Suprapubic skin (tissue), 4 donors: ENCODE data around the gene LRRTM3. TPM values are rescaled to one million over a fixed set of nuclear protein-coding genes. Genes with fewer than 3 reads are reported as not detected.

Source experiments
- DNase-seq, 2 donors: peaks; one replicate each; pipeline ENCODE4 v3.0.0-alpha.2; 2019; ENCODE audit warnings: low spot score in 2 of 2
- H3K27ac ChIP-seq: fragments of 200-600 bp; sonication (generic); one replicate; pipeline ENCODE4 v1.5.1; 2019
- H3K27me3 ChIP-seq: fragments of 200-600 bp; sonication (generic); one replicate; pipeline ENCODE4 v1.5.1; 2019
- H3K36me3 ChIP-seq: fragments of 200-600 bp; sonication (generic); one replicate; pipeline ENCODE4 v1.5.1; 2019
- H3K4me1 ChIP-seq: fragments of 200-600 bp; sonication (generic); one replicate; pipeline ENCODE4 v1.5.1; 2019
- H3K4me3 ChIP-seq: fragments of 200-600 bp; sonication (generic); one replicate; pipeline ENCODE4 v1.5.1; 2019; ENCODE audit warnings: mild to moderate bottlenecking
- H3K9me3 ChIP-seq: fragments of 200-600 bp; sonication (generic); one replicate; pipeline ENCODE4 v1.5.1; 2019
- CTCF ChIP-seq, 2 donors: fragments of 200-600 bp in 1 of 2; fragments of 450-650 bp in 1 of 2; sonication (generic) in 1 of 2; IDR thresholded peaks; one replicate each; pipeline ENCODE4 v1.5.1; 2016 to 2019; ENCODE audit warnings: antibody characterized with exemption in 2 of 2, mild to moderate bottlenecking in 1 of 2, moderate library complexity in 1 of 2
- EP300 ChIP-seq: sonication (generic); formaldehyde crosslinking; IDR thresholded peaks from one replicate; pipeline ENCODE4 v1.6.1; 2017; ENCODE audit warnings: antibody characterized with exemption
- POLR2A ChIP-seq, 2 donors: fragments of 450-650 bp; IDR thresholded peaks; one replicate each; pipeline ENCODE4 v1.6.1; 2017; ENCODE audit warnings: antibody characterized with exemption in 2 of 2, mild to moderate bottlenecking in 2 of 2, moderate library complexity in 2 of 2
- POLR2AphosphoS5 ChIP-seq, 3 donors: sonication (generic); formaldehyde crosslinking; IDR thresholded peaks; one replicate each; pipeline ENCODE4 v1.6.1; 2017; ENCODE audit warnings: antibody characterized with exemption in 3 of 3
- WGBS: methylation state at CpG from one replicate; pipeline ENCODE4 v1.1.5; 2018; 5-methylcytosine and 5-hydroxymethylcytosine counted together
- total RNA-seq, 4 donors: library from RNA; depleted of rRNA; stranded (reverse); fragments of >200 nt; gene quantifications; one replicate each; pipeline ENCODE4 v1.1.0, GENCODE V29; 2016

Gene LRRTM3
- total RNA-seq, 4 donors from 2014 or later: not detected

GRCh38 chr10:66916030-66916429 lies 9.8 kb upstream of the LRRTM3 start:
- TF ChIP-seq POLR2A (IDR thresholded peaks at IDR 0.05): no peak
- TF ChIP-seq POLR2AphosphoS5 (IDR thresholded peaks at IDR 0.05): no peak
- no peak for TF ChIP-seq CTCF (IDR thresholded peaks at IDR 0.05)
- TF ChIP-seq EP300: no peak
- Histone ChIP-seq H3K27ac (no peak overlapping the region), H3K4me1 (no peaks in the 10 kb centered on the region), H3K9me3 (no peaks in the 10 kb centered on the region), H3K36me3 (no peaks in the 10 kb centered on the region), H3K4me3 (no peak overlapping the region), H3K27me3 (no peaks in the 10 kb centered on the region)
- 90% methylated on average over 2 of the region's 2 CpGs for WGBS
- DNase-seq: no peak

GRCh38 chr10:66917104-66917503 lies 8.7 kb upstream of the LRRTM3 start:
- Histone ChIP-seq H3K4me3 (no peak overlapping the region), H3K36me3 (no peaks in the 10 kb centered on the region), H3K27me3 (no peaks in the 10 kb centered on the region), H3K9me3 (no peaks in the 10 kb centered on the region), H3K4me1 (no peaks in the 10 kb centered on the region), H3K27ac (no peak overlapping the region)
- no peak for DNase-seq
- WGBS: 65% methylated on average over 3 of the region's 3 CpGs
- no peak for TF ChIP-seq POLR2AphosphoS5 (IDR thresholded peaks at IDR 0.05)
- TF ChIP-seq CTCF (IDR thresholded peaks at IDR 0.05): no peak
- no peak for TF ChIP-seq EP300
- no peak for TF ChIP-seq POLR2A (IDR thresholded peaks at IDR 0.05)

GRCh38 chr10:66919248-66919647 lies 6.6 kb upstream of the LRRTM3 start:
- WGBS: 95% methylated on average over 2 of the region's 2 CpGs
- Histone ChIP-seq H3K27me3 (no peaks in the 10 kb centered on the region), H3K36me3 (no peaks in the 10 kb centered on the region), H3K9me3 (no peaks in the 10 kb centered on the region), H3K27ac (no peak overlapping the region), H3K4me1 (no peaks in the 10 kb centered on the region), H3K4me3 (no peak overlapping the region)
- TF ChIP-seq EP300 (no peak), POLR2A (IDR thresholded peaks at IDR 0.05) (no peak), POLR2AphosphoS5 (IDR thresholded peaks at IDR 0.05) (no peak), CTCF (IDR thresholded peaks at IDR 0.05) (no peak)
- DNase-seq: no peak

GRCh38 chr10:66924674-66925345 lies 1.0 kb upstream of the LRRTM3 start:
- TF ChIP-seq POLR2A (IDR thresholded peaks at IDR 0.05): no peak
- TF ChIP-seq CTCF (IDR thresholded peaks at IDR 0.05): no peak
- TF ChIP-seq EP300: no peak
- TF ChIP-seq POLR2AphosphoS5 (IDR thresholded peaks at IDR 0.05): no peak
- Histone ChIP-seq H3K27ac (no peak overlapping the region), H3K36me3 (no peaks in the 10 kb centered on the region), H3K4me3 (no peak overlapping the region), H3K9me3 (no peaks in the 10 kb centered on the region), H3K27me3 (peaks cover 39% of the 10 kb centered on the region), H3K4me1 (peaks cover 16% of the 10 kb centered on the region)
- DNase-seq: no peak
- WGBS: 66% methylated on average over 10 of the region's 10 CpGs

GRCh38 chr10:66925373-66925772 lies 463 bp upstream of the LRRTM3 start:
- DNase-seq: no peak
- no peaks in the 10 kb centered on the region for H3K36me3 ChIP-seq
- no peak overlapping the region for H3K27ac ChIP-seq
- peaks cover 44% of the 10 kb centered on the region for H3K27me3 ChIP-seq
- no peaks in the 10 kb centered on the region for H3K9me3 ChIP-seq
- WGBS: 20% methylated on average over 7 of the region's 7 CpGs
- H3K4me3 ChIP-seq: no peak overlapping the region
- peaks cover 16% of the 10 kb centered on the region for H3K4me1 ChIP-seq
- no peak for TF ChIP-seq EP300
- no peak for TF ChIP-seq POLR2A (IDR thresholded peaks at IDR 0.05)
- TF ChIP-seq CTCF (IDR thresholded peaks at IDR 0.05): no peak
- no peak for TF ChIP-seq POLR2AphosphoS5 (IDR thresholded peaks at IDR 0.05)
